Astrocyte (in vitro differentiated cells and primary cell): Measurements from ENCODE around the gene ARL4C. TPM values are rescaled to one million over a fixed set of nuclear protein-coding genes. Genes with fewer than 3 reads are reported as not detected.

Experiments used
- DNase-seq: peaks from one replicate; pipeline ENCODE4 v3.0.0-alpha.2; 2010; ENCODE audit warnings: low read depth
- FAIRE-seq: peaks from 2 replicates; lab custom pipeline; 2011; peaks lifted over from hg19 to GRCh38; lab: Jason Lieb, UNC
- H2AFZ ChIP-seq: 2 replicates; pipeline ENCODE4 v1.6.0; 2012; ENCODE audit warnings: low read depth, low read length, inconsistent platforms
- H3K27ac ChIP-seq: 2 replicates; pipeline ENCODE4 v1.5.1; 2011; ENCODE audit warnings: low read depth, low read length, inconsistent platforms
- H3K27me3 ChIP-seq: 2 replicates; pipeline ENCODE4 v1.6.0; 2011; ENCODE audit warnings: low read length, inconsistent platforms; ENCODE audit not compliant: insufficient read depth
- H3K36me3 ChIP-seq: 2 replicates; pipeline ENCODE4 v1.5.1; 2011; ENCODE audit warnings: low read length, inconsistent platforms; ENCODE audit not compliant: insufficient read depth
- H3K4me1 ChIP-seq: 2 replicates; pipeline ENCODE4 v1.5.1; 2011; ENCODE audit warnings: low read length, inconsistent platforms; ENCODE audit not compliant: insufficient read depth
- H3K4me2 ChIP-seq: 2 replicates; pipeline ENCODE4 v1.6.0; 2012; ENCODE audit warnings: low read length, inconsistent platforms
- H3K4me3 ChIP-seq: 2 replicates; pipeline ENCODE4 v1.5.1; 2011; ENCODE audit warnings: low read depth, mild to moderate bottlenecking, low read length, inconsistent platforms; ENCODE audit not compliant: insufficient read depth
- H3K79me2 ChIP-seq: 2 replicates; pipeline ENCODE4 v1.6.0; 2012; ENCODE audit warnings: mild to moderate bottlenecking, low read length, inconsistent platforms; ENCODE audit not compliant: insufficient read depth
- H3K9ac ChIP-seq: 2 replicates; pipeline ENCODE4 v1.6.0; 2012; ENCODE audit warnings: mild to moderate bottlenecking, low read length, inconsistent platforms
- H3K9me3 ChIP-seq: 2 replicates; pipeline ENCODE4 v1.5.1; 2012; ENCODE audit warnings: low read depth, mild to moderate bottlenecking, low read length, inconsistent platforms; ENCODE audit not compliant: insufficient read depth
- H4K20me1 ChIP-seq: 2 replicates; pipeline ENCODE4 v1.6.0; 2012; ENCODE audit warnings: low read length, inconsistent platforms; ENCODE audit not compliant: insufficient read depth
- H3K27ac Mint-ChIP-seq: one replicate; pipeline ENCODE4 v1.8.0; 2021; ENCODE audit warnings: mild to moderate bottlenecking, mixed read lengths; ENCODE audit not compliant: unreplicated experiment
- H3K27me3 Mint-ChIP-seq: one replicate; pipeline ENCODE4 v1.8.0; 2021; ENCODE audit warnings: low read depth, mixed read lengths; ENCODE audit not compliant: unreplicated experiment
- H3K36me3 Mint-ChIP-seq: one replicate; pipeline ENCODE4 v1.8.0; 2021; ENCODE audit warnings: low read depth, mixed read lengths; ENCODE audit not compliant: unreplicated experiment
- H3K4me1 Mint-ChIP-seq: one replicate; pipeline ENCODE4 v1.8.0; 2021; ENCODE audit warnings: low read depth, mixed read lengths; ENCODE audit not compliant: unreplicated experiment
- H3K4me3 Mint-ChIP-seq: one replicate; pipeline ENCODE4 v1.8.0; 2021; ENCODE audit warnings: mild to moderate bottlenecking, moderate library complexity, mixed read lengths; ENCODE audit not compliant: unreplicated experiment
- H3K9me3 Mint-ChIP-seq: one replicate; pipeline ENCODE4 v1.8.0; 2021; ENCODE audit warnings: mild to moderate bottlenecking, mixed read lengths; ENCODE audit not compliant: unreplicated experiment
- EZH2 ChIP-seq: IDR thresholded peaks from 2 replicates; pipeline ENCODE4 v1.6.1; 2012; ENCODE audit warnings: mild to moderate bottlenecking, low read length, inconsistent platforms; ENCODE audit not compliant: insufficient read depth
- total RNA-seq: library from RNA; stranded (reverse); gene quantifications from 2 replicates; pipeline ENCODE4 v1.2.1, GENCODE V29; 2021
- TF ChIP-seq, protein P1 (sequence below): IDR thresholded peaks from 2 replicates; pipeline ENCODE4 v1.5.1; 2011; ENCODE audit warnings: low read depth, mild to moderate bottlenecking, inconsistent platforms, low read length, moderate library complexity; ENCODE audit not compliant: insufficient read depth

ARL4C gene
- total RNA-seq, 1 donor from 2014 or later, result 70.7 TPM

DNA sequence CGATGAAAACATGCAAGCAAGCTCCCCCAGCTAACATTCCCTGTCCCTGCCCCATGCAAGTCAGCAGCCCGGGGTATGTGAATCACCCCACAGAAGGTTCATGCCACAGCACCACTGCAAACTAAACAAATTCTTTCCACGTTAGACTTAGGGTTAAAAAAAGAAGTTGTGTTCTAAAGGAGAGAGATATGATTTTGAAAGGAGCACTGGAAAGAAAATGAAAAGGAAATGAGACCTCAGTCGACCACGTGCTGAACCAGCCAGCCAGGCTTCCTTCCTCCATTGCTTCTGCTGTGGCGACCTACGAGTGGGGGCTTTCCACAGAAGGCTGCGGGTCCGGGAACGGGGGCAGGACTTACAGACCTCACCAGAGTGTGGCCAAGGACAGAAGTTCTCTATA, 52.0 kb downstream of the ARL4C start:
- Mint-ChIP-seq H3K9me3 (peaks cover 3% of the 10 kb centered on the region), H3K27me3 (no peaks in the 10 kb centered on the region), H3K4me3 (peak overlapping the region; percentile 18), H3K27ac (peak overlapping the region; percentile 100), H3K4me1 (peaks cover 52% of the 10 kb centered on the region), H3K36me3 (peaks cover 2% of the 10 kb centered on the region)
- Histone ChIP-seq H2AFZ (peak overlapping the region; percentile 39), H3K4me3 (no peak overlapping the region), H3K79me2 (no peaks in the 10 kb centered on the region), H3K4me2 (peak overlapping the region; percentile 33), H3K27me3 (no peaks in the 10 kb centered on the region), H3K27ac (peak overlapping the region; percentile 99), H4K20me1 (no peaks in the 10 kb centered on the region), H3K9ac (peak overlapping the region; percentile 80), H3K9me3 (no peaks in the 10 kb centered on the region), H3K4me1 (peaks cover 35% of the 10 kb centered on the region), H3K36me3 (no peaks in the 10 kb centered on the region)
- peak; percentile 86 for FAIRE-seq
- TF ChIP-seq EZH2, result no peak
- TF ChIP-seq, protein P1, sequence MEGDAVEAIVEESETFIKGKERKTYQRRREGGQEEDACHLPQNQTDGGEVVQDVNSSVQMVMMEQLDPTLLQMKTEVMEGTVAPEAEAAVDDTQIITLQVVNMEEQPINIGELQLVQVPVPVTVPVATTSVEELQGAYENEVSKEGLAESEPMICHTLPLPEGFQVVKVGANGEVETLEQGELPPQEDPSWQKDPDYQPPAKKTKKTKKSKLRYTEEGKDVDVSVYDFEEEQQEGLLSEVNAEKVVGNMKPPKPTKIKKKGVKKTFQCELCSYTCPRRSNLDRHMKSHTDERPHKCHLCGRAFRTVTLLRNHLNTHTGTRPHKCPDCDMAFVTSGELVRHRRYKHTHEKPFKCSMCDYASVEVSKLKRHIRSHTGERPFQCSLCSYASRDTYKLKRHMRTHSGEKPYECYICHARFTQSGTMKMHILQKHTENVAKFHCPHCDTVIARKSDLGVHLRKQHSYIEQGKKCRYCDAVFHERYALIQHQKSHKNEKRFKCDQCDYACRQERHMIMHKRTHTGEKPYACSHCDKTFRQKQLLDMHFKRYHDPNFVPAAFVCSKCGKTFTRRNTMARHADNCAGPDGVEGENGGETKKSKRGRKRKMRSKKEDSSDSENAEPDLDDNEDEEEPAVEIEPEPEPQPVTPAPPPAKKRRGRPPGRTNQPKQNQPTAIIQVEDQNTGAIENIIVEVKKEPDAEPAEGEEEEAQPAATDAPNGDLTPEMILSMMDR, result no peak
- DNase-seq, result peak; percentile 98

DNA sequence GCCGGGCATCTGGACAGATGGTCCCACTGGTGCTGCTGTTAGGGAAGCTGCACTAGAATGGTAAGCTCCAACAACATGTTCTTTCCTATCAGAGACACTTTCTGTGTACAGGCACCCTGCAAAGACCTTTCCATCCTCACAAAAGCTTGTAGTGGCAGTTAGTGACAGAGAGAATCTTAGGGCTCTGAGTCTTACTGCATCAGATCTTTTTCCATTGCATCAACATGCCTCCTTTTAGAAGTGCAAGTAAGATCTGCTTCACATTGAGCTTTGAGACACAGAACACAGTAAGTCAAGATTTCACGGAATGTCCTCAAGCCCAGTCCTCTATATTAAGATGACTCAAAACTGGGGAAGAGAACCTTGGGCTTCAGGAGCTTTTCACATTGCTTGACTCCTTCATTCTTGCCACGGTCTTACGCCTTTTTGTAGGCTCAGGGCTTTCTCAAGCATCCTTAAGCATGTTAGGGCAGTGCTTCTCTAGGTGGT, 52.6 kb downstream of the ARL4C start:
- H3K27me3 ChIP-seq, result no peaks in the 10 kb centered on the region
- H3K36me3 Mint-ChIP-seq, result peaks cover 2% of the 10 kb centered on the region
- H3K27me3 Mint-ChIP-seq, result no peaks in the 10 kb centered on the region
- H3K4me3 ChIP-seq, result no peak overlapping the region
- peak overlapping the region; percentile 100 for H3K27ac Mint-ChIP-seq
- peaks cover 29% of the 10 kb centered on the region for H3K4me1 ChIP-seq
- DNase-seq, result no peak
- no peaks in the 10 kb centered on the region for H3K79me2 ChIP-seq
- no peak overlapping the region for H2AFZ ChIP-seq
- H3K4me2 ChIP-seq, result peak overlapping the region; percentile 33
- peak overlapping the region; percentile 52 for H3K9ac ChIP-seq
- peak overlapping the region; percentile 99 for H3K27ac ChIP-seq
- H3K9me3 Mint-ChIP-seq, result peaks cover 3% of the 10 kb centered on the region
- no peaks in the 10 kb centered on the region for H3K36me3 ChIP-seq
- TF ChIP-seq, protein P1, result no peak
- TF ChIP-seq EZH2, result no peak
- no peaks in the 10 kb centered on the region for H3K9me3 ChIP-seq
- peak; percentile 17 for FAIRE-seq
- H3K4me3 Mint-ChIP-seq, result no peak overlapping the region
- no peaks in the 10 kb centered on the region for H4K20me1 ChIP-seq
- peaks cover 48% of the 10 kb centered on the region for H3K4me1 Mint-ChIP-seq
